PC-9 (cell line): ENCODE measurements around the gene VCL. TPM values are rescaled to one million over a fixed set of nuclear protein-coding genes. Genes with fewer than 3 reads are reported as not detected.

Experiments
- BruUV-seq: library from RNA; stranded (reverse); fragments of 400-500 nt; replicated peaks from 2 replicates; lab custom pipeline; 2021; lab: Mats Ljungman, UMichigan
- CTCF ChIA-PET: fragments of 300-600 bp; sonication (Branson Sonifier 250); formaldehyde crosslinking; loops from one replicate; lab custom pipeline; 2022; ENCODE audit warnings: antibody characterized with exemption; lab: Charles Lee
- POLR2A ChIA-PET: fragments of 300-600 bp; sonication (Branson Sonifier 250); formaldehyde crosslinking; loops from one replicate; lab custom pipeline; 2022; ENCODE audit warnings: antibody characterized with exemption; ENCODE audit not compliant: unreplicated experiment; lab: Charles Lee
- DNase-seq, 2 experiments: peaks; one replicate each; pipeline versions ENCODE4 v3.0.0 to v3.0.0-alpha.2; 2015 to 2022; ENCODE audit warnings: mixed read lengths in 1 of 2
- H2AFZ ChIP-seq: fragments of 200-600 bp; sonication (generic); 2 replicates; pipeline ENCODE4 v1.8.1; 2017; ENCODE audit warnings: antibody characterized with exemption
- H3F3A ChIP-seq: fragments of 200-600 bp; sonication (generic); 2 replicates; pipeline ENCODE4 v1.8.1; 2017; ENCODE audit warnings: antibody characterized with exemption, mild to moderate bottlenecking, low read depth; ENCODE audit not compliant: insufficient read depth
- H3K27ac ChIP-seq: fragments of 200-600 bp; sonication (generic); 2 replicates; pipeline ENCODE4 v1.6.1; 2016; ENCODE audit warnings: mixed run types
- H3K27me3 ChIP-seq: fragments of 200-600 bp; sonication (generic); 2 replicates; pipeline ENCODE4 v1.6.1; 2016; ENCODE audit warnings: low read depth, mixed run types; ENCODE audit not compliant: insufficient read depth
- H3K36me3 ChIP-seq: fragments of 200-600 bp; sonication (generic); 2 replicates; pipeline ENCODE4 v1.6.1; 2016; ENCODE audit warnings: low read depth, mixed run types
- H3K4me1 ChIP-seq: fragments of 200-600 bp; sonication (generic); replicated peaks from 2 replicates; pipeline ENCODE4 v1.6.1; 2016; ENCODE audit warnings: mixed run types; ENCODE audit not compliant: insufficient read depth
- H3K4me2 ChIP-seq: fragments of 200-600 bp; sonication (generic); 2 replicates; pipeline ENCODE4 v1.6.1; 2017; ENCODE audit warnings: mixed run types
- H3K4me3 ChIP-seq: fragments of 200-600 bp; sonication (generic); 2 replicates; pipeline ENCODE4 v1.6.1; 2016; ENCODE audit warnings: mixed run types
- H3K79me2 ChIP-seq: fragments of 200-600 bp; sonication (generic); 2 replicates; pipeline ENCODE4 v1.6.1; 2017; ENCODE audit warnings: low read depth, mixed run types
- H3K9me2 ChIP-seq: fragments of 200-600 bp; sonication (generic); 2 replicates; pipeline ENCODE4 v1.8.1; 2017; ENCODE audit warnings: mild to moderate bottlenecking; ENCODE audit not compliant: insufficient read depth
- H3K9me3 ChIP-seq: fragments of 200-600 bp; sonication (generic); 2 replicates; pipeline ENCODE4 v1.8.1; 2016; ENCODE audit warnings: low read depth; ENCODE audit not compliant: insufficient read depth
- H4K20me1 ChIP-seq: fragments of 200-600 bp; sonication (generic); 2 replicates; pipeline ENCODE4 v1.8.1; 2017; ENCODE audit not compliant: insufficient read depth
- CTCF ChIP-seq: fragments of 200-600 bp; sonication (generic); conservative IDR thresholded peaks from 2 replicates; pipeline ENCODE4 v1.6.1; 2017; ENCODE audit warnings: mixed run types, antibody characterized with exemption, mild to moderate bottlenecking, moderate library complexity
- EZH2 ChIP-seq: fragments of 200-600 bp; sonication (generic); IDR thresholded peaks from 2 replicates; pipeline ENCODE4 v1.8.0; 2017; ENCODE audit warnings: antibody characterized with exemption, low read depth
- intact Hi-C: fragments of 100-400 bp; cut with micrococcal nuclease; formaldehyde crosslinking; loops from one replicate; pipeline ENCODE4 v1.10.0; 2022; ENCODE audit not compliant: unreplicated experiment
- total RNA-seq: library from RNA; stranded (reverse); gene quantifications from 2 replicates; pipeline ENCODE4 v1.2.3, GENCODE V29; 2021

VCL gene
- total RNA-seq, 1 experiment from 2014 or later: 208 TPM

- Histone ChIP-seq H3K4me2 (no peak overlapping the region), H3K9me3 (no peaks in the 10 kb centered on the region), H3K27me3 (no peaks in the 10 kb centered on the region), H3K27ac (no peak overlapping the region), H3K36me3 (no peaks in the 10 kb centered on the region), H2AFZ (no peak overlapping the region), H3K79me2 (peaks cover 73% of the 10 kb centered on the region), H3K4me1 (peaks cover 88% of the 10 kb centered on the region), H3K4me3 (no peak overlapping the region), H4K20me1 (no peaks in the 10 kb centered on the region), H3K9me2 (no peaks in the 10 kb centered on the region), H3F3A (peaks cover 81% of the 10 kb centered on the region)
- peak in 1 of 2 experiments; percentile 36 for DNase-seq
- CTCF ChIA-PET: interaction anchor here (0.6 kb wide), 1 partner anchor 12 kb away, joined by 7 read pairs; no protein-coding TSS in a partner anchor
- TF ChIP-seq EZH2 (no peak), CTCF (no peak)
- intact Hi-C loops: no loop called here
- no TSS peak for BruUV-seq
- POLR2A ChIA-PET: interaction anchor here (0.6 to 0.7 kb wide), 2 partner anchors 27 to 164 kb away, joined by 6 to 10 read pairs; no protein-coding TSS in a partner anchor
These were observed 53.9 kb downstream of the VCL start for GRCh38 chr10:74051736-74052342.

- Histone ChIP-seq H3K4me1 (peaks cover 88% of the 10 kb centered on the region), H3K9me3 (no peaks in the 10 kb centered on the region), H2AFZ (no peak overlapping the region), H3K36me3 (no peaks in the 10 kb centered on the region), H3K9me2 (no peaks in the 10 kb centered on the region), H3K4me2 (no peak overlapping the region), H3K79me2 (peaks cover 79% of the 10 kb centered on the region), H3F3A (peaks cover 82% of the 10 kb centered on the region), H3K27ac (no peak overlapping the region), H3K4me3 (no peak overlapping the region), H4K20me1 (no peaks in the 10 kb centered on the region), H3K27me3 (no peaks in the 10 kb centered on the region)
- intact Hi-C loops: no loop called here
- no peak for DNase-seq
- BruUV-seq: no TSS peak
- ChIA-PET CTCF (interaction anchor here (0.7 kb wide), 1 partner anchor 147 kb away, joined by 6 read pairs; no protein-coding TSS in a partner anchor), POLR2A (interaction anchor here (0.7 kb wide), 1 partner anchor 52 kb away, joined by 8 read pairs; no protein-coding TSS in a partner anchor)
- no peak for TF ChIP-seq CTCF
- no peak for TF ChIP-seq EZH2
These were observed 55.1 kb downstream of the VCL start for GRCh38 chr10:74052994-74053393.

- H4K20me1 ChIP-seq: no peaks in the 10 kb centered on the region
- ChIA-PET CTCF (interaction anchor here (1.0 to 1.1 kb wide), 2 partner anchors 8 to 176 kb away, joined by 3 to 4 read pairs; no protein-coding TSS in a partner anchor), POLR2A (interaction anchor here (0.7 to 1.2 kb wide), 4 partner anchors 8 to 560 kb away, joined by 4 to 15 read pairs (median 5); no protein-coding TSS in a partner anchor)
- H3K9me2 ChIP-seq: no peaks in the 10 kb centered on the region
- intact Hi-C loops: loop anchor here (1.0 to 2.0 kb wide), 5 partner anchors 25 to 168 kb away; partner anchors contain the start of gene VCL
- H3K4me2 ChIP-seq: peak overlapping the region; percentile 69
- no TSS peak for BruUV-seq
- peak overlapping the region; percentile 92 for H3K27ac ChIP-seq
- DNase-seq: no peak
- peaks cover 68% of the 10 kb centered on the region for H3F3A ChIP-seq
- H3K36me3 ChIP-seq: no peaks in the 10 kb centered on the region
- H3K27me3 ChIP-seq: no peaks in the 10 kb centered on the region
- no peaks in the 10 kb centered on the region for H3K9me3 ChIP-seq
- peak overlapping the region; percentile 23; the same call in 1 of the 2 replicates for H3K4me3 ChIP-seq
- TF ChIP-seq CTCF: no peak
- TF ChIP-seq EZH2: no peak
- peaks cover 76% of the 10 kb centered on the region for H3K4me1 ChIP-seq
- peaks cover 79% of the 10 kb centered on the region for H3K79me2 ChIP-seq
- H2AFZ ChIP-seq: no peak overlapping the region
These were observed 57.6 kb downstream of the VCL start for GRCh38 chr10:74055383-74056049.
